H54 (cell line): ENCODE measurements around the gene COL11A2.

Experiments
- DNase-seq: peaks from one replicate; pipeline ENCODE4 v3.0.0; 2011; ENCODE audit warnings: low spot score, mixed read lengths; ENCODE audit not compliant: insufficient read length
- FAIRE-seq: peaks from 3 replicates; lab custom pipeline; 2011; peaks lifted over from hg19 to GRCh38; lab: Jason Lieb, UNC
- POLR2A ChIP-seq: IDR thresholded peaks from 2 replicates; pipeline ENCODE4 v1.6.1; 2011; ENCODE audit warnings: low read depth, mild to moderate bottlenecking, low read length

Gene COL11A2

DNA sequence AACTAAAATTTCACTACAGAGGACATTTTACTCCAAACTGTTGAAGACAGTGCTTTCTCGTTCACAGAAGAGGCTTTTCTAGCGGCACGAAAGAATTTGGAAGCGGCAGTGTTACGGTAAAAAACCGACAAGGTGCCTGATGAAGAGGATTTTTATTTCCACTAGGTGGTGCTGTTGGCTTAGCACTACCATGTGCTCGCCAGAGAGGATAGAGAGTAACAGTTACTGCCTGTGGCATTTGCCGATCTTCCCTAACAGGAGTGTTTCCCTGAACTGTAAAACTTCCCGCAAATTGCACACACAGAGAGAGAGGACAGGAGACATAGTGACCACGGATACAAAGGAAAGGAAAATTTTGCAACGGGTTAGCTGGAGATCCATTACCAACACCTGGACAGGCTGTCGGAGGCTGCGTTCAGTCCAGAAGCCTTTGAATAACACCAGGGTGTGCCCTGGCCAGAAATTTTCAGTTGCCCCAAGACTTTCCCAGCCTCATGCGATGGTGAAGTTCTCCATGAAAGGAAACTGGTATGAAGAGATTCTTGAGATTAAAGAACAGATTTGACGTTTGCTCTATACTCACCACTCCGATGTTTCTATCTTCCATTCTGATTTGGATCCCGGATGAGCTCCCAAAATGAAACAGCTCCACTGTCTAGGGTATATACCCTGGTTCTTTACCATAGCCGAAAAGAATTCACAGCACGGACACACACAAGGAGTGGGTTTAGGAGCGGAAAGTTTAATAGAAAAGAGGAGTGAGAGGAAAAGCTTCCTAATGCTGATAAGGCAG, 68.3 kb downstream of the COL11A2 start:
- FAIRE-seq (peak; percentile 55), DNase-seq (peak; percentile 47)
- no peak for TF ChIP-seq POLR2A

DNA sequence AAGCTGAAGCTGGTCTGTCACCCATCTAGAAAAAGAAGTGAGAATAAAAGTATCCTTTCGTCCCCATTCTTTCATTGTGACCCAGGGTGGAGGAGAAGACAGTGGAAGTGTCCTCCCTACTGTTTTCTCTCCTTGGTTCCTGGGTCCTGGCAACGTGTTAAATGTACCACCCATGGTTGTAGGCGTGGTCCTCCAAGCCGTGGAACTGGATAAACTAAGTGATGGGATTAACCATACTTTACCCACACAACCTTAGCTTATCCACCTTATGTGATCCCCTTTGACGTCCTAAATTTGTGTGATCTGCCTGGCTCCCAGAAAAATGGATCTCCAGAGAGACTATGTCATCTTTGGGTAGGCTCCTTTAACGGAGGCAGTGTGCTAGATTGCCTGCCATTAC, 69.1 kb downstream of the COL11A2 start:
- FAIRE-seq = no peak
- TF ChIP-seq POLR2A = no peak
- no peak for DNase-seq

DNA sequence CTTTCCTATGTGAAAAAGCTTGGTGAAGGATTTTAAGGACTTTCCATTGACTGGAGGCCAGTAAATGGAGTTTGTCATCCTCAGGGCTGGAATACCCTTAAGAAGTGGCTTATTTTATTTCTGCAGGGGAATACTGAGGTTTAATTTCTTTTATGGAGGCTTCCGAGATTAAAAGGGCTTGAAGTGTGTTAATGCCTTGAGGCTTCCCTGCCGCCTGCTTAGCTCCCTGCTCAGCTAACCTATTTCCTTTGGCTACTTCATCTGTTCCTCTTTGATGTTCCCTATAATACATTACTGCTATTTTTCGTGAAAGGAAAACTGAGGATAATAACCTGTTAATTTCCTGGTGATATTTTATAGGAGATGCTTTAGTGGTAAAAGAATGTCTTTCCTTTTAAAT, 72.3 kb downstream of the COL11A2 start:
- no peak for DNase-seq
- FAIRE-seq = no peak
- no peak for TF ChIP-seq POLR2A

DNA sequence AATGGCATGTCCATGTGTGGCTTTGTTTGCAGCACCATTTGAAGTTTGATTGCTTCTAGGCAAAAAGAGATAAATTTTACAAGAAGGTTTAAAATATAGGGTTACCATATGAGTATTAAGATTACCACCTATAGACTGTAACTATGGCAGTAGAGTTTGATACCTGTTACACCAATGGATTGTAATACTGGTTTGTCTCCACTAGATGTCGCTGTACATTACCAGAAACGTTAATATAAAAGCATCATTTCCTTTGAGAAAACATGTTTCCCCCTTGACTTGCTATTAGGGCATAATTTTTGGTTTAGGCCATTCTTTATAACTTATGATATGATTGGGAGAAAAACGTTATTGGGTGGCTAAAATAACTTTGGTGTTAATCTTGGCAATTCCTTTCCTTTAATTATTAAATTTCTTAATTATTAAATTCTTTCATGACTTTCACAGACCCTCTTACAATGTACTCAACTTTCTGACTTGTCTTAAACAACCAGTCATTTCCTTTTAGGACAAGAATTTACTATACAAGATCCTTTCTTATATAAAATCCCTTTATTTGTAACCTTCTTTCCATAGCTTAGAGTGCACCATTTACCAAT, 73.6 kb downstream of the COL11A2 start:
- TF ChIP-seq POLR2A = no peak
- peak; percentile 85 for FAIRE-seq
- no peak for DNase-seq

DNA sequence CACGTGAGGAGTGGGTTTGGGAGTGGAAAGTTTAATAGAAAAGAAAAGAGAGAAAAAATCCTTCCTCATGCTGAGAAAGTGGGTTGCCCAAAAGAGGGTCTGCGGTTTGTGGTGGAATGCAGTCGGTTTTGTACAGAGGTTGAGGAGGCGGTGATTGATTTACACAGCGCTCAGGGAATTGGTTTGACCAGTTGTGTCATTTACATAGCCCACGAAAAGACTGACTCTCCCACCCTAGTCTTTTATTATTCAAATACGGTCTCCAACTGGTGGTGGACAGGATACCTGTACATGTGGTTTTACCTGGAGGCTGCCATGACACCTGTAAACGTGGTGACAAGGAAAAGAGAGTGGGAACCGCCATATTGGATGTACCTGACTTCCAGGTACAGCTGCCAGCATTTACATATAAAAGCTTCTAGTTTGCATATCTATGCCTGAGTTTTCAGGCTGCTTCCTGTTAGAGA, 74.4 kb downstream of the COL11A2 start:
- FAIRE-seq = no peak
- DNase-seq = no peak
- TF ChIP-seq POLR2A = no peak

DNA sequence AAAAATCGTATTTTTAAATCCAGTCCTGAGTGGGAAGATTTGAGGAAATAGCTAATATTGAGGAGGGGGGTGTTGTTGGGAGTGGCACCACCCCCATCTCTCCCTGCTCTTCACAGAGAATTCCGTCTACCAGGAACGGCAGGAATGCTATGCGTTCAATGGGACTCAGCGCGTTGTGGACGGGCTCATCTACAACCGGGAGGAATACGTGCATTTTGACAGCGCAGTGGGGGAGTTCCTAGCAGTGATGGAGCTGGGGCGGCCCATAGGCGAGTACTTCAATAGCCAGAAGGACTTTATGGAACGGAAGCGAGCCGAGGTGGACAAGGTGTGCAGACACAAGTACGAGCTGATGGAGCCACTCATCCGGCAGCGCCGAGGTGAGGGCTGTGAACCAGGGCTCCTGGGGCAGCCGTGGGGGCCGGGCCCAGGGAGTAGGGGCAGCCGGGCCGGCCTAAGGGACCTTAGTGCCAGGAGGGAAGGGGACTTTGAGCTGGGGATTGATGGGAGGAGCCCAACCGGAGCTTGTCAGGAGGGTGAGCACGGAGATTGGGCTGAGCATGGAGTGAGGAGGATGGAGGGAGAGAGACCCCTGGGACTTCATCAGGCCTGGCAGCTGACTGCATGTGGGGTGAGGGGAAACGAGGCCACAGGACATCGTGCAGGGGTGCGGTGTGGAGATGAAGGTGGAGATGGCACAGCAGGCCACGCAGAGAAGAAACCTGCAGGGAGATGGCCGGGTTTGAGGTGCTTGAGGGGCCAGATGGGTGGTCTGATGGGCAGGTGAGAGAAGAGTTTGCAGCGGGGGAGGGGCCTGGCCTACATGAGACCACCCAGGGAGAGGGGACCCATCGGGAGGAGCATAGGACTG, 75.2 kb downstream of the COL11A2 start:
- TF ChIP-seq POLR2A = no peak
- FAIRE-seq (no peak), DNase-seq (no peak)

DNA sequence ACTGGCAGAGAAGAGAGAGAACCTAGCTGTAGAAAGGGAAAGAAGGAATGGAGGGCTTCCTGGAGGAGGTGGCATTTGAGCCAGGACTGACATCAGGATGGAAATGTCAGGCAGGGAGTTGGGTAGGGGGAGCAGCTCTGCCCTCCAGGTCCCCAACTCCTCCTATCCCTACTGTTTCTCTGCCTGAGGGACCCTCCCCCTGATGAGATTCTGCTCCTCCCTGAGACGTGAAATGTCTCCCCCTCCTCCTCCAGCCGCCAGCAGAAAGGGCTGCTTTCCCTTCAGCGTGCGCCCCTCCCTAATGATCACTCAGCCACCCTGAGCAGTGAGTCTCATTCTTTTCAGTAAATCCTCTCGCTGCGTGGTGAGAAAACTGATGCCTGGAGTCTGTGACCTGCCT, 75.8 kb downstream of the COL11A2 start:
- FAIRE-seq = no peak
- no peak for TF ChIP-seq POLR2A
- no peak for DNase-seq

DNA sequence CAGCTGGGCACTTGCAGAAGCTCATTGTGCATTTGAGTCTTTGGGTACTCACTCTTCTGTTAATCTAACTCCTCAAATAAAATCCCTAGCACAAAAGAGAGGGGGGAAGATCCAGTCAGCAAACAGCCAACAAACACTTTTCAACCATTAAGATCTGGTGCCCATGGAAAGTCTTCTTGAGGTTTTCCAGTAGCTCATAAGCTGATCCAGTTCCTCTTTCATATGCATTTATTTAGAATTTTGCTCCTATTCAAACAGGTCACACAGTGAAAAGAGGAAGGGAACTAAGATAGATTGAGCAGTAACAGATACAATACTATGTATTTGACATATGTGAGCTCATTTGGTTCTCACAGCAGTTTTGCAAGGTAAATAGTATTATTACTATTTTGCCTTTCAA, 77.9 kb downstream of the COL11A2 start:
- FAIRE-seq (no peak), DNase-seq (no peak)
- TF ChIP-seq POLR2A = no peak

DNA sequence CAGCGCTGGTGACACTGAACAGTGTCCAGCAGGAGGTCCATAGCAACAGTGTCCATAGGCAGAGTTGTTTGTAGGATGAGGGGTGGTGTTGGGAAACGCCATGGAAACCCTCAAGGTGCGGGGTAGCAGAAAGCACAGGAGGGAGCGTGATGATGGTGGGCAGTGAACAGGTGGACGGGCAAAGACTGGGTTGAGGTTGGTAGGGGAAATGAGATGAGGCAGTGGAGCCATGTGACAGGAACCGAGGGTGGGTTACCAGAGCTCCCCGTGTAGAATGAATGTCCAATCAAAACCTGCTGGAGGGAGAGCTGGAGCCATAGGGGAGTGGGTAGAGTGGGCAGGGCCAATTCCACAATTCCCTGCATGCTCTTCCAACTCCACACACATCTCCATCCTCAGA, 78.5 kb downstream of the COL11A2 start:
- DNase-seq (no peak), FAIRE-seq (no peak)
- no peak for TF ChIP-seq POLR2A
